CD4-positive, alpha-beta T cell treated with Interleukin-15 for 4 hours (primary cell): ENCODE data around the gene DENND1A.

Experiments used
- DNase-seq: peaks from one replicate; pipeline ENCODE4 v3.0.0-alpha.2; 2020; ENCODE audit warnings: low spot score

Gene DENND1A

GRCh38 chr9:123485216-123485615 is 444.7 kb downstream of the DENND1A start:
- DNase-seq = no peak

DNA sequence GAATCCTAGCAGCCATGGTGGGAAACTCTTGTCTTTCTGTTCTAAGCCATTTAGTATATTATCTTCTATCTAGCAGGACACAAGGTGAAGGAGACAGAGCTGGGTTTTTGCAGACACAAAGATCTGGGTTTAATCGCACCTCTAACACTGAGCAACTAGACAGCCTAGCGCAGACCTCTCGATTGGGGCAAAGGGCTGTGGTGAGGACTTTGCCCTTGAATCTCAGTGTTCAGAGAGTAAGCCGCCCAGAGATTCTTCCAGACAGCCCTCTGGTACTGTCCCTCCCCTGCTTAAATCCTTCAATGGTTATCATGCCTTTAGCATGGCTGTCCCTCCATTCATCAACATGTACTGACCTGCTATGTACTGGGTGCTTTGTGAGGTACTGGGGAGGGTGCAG is 445.8 kb downstream of the DENND1A start:
- no peak for DNase-seq

- DNase-seq = no peak
Observed at GRCh38 chr9:123483191-123483803, 446.6 kb downstream of the DENND1A start.

DNA sequence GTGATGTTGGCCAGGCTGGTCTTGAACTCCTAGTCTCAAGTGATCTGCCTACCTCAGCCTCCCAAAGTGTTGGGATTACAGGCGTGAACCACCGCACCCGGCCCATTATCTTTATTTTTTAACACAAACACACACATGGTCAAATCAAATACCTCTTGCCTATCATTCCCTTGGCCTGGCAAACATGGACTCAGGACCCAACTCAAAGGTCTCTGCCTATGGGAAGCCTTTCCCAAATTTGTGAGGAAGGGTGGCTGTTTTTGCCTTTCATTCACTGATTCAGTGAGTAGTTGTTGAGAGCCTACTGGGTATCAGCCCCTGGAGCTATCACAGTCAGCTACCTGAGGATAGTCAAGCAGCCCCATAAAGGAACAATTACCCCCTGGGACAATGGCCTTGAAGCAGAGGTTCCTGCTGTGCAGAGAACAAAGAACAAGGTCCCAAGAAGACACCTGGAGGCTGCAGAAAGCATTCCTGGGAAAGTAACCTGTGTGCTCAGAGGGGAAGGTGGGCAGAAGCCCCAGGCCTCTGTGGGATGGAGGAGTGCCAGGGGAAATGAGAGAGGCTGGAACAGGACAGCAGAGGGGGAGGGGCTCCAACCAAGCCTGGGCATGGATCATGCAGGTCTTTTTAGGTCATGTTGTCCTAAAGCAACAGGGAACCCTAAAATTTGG is 447.5 kb downstream of the DENND1A start:
- no peak for DNase-seq

DNA sequence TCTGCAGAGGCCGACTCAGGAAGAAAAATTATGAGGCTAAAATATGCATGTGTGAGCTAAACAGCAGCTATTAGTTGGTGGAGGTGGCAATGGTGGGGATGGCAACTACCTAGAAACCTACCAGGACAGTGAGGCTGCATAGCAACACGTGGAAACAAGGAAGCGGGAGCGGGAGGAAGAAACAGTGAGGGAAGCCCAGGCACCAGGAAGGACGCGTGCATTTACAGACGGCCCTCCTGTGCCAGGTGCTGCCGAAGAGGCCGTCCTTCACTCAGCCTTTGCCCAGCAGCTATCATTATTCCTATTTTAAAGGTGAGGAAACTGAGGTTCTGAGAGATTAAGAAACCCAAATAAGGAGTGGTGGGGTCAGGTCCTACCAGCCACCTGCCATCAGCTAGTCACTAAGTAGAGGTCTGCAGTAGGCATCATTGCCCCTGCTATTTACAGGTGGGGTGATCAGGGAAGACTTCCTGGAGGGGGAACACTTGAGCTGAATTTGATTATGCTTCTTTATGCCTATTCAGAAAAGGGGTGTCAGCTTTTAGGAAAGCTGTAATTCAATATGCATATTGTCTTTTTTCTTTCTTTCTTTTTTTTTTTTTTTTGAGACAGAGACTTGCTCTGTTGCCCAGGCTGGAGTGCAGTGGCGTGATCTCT is 448.6 kb downstream of the DENND1A start:
- no peak for DNase-seq

GRCh38 chr9:123480791-123481190 is 449.1 kb downstream of the DENND1A start:
- no peak for DNase-seq

DNA sequence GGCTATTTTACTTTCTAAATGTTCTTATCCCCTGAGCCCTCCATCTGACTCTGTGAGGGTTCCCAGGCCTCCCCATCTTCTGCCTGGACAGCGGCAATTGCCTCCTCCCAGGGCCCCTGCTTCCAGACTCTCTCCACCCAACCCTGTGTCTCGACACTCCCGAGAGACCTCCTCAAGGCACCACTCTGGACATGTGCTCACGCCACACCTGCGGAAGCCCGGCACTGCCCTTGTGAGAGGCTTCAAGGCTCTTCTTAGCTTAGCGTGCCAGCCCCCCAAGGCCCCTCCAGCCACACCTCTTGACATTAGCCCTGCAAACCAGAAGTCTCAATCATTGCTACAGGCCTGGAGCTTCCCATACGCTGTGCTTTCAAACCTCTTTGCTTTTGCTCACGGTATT is 449.8 kb downstream of the DENND1A start:
- DNase-seq = no peak

GRCh38 chr9:123478967-123479602 is 450.8 kb downstream of the DENND1A start:
- DNase-seq = no peak

DNA sequence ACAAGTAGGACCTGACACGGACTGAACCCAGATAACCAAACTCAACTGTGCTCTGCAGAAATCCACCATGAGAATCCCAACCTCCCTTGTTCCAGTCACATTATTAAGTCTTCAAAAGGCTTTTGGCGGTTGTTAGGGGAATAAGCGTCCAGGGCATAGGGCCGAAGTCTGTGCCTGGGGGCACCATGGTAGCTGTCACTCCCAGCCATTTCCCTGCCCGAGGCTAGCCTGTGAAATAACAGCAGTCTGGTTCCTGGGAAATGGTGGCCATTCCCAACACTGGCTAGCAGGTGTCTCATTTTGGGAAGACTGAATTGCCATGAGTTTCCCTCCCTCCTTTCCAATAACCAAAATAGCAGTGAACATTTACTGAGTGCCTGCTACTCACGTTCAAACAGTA is 451.8 kb downstream of the DENND1A start:
- no peak for DNase-seq

DNA sequence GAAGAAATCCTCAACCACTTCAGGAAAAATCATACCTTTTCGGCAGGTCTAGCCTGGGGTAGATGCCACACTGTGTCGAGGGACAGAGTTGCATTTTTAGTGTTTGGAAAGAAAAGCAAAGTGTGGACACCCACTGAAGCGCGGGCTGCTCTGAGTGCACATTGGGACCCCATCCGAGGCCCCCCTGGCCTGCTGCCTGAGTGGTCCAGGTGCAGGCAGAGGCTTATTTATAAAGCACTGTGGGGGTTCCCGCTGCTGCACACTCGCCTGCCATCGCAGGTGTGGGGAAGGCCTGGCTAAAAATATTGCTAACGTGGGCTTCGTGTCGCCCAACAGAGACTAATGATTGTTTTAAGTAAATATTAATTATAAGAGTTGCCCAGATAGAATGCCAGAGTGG is 454.5 kb downstream of the DENND1A start:
- DNase-seq = no peak

DNA sequence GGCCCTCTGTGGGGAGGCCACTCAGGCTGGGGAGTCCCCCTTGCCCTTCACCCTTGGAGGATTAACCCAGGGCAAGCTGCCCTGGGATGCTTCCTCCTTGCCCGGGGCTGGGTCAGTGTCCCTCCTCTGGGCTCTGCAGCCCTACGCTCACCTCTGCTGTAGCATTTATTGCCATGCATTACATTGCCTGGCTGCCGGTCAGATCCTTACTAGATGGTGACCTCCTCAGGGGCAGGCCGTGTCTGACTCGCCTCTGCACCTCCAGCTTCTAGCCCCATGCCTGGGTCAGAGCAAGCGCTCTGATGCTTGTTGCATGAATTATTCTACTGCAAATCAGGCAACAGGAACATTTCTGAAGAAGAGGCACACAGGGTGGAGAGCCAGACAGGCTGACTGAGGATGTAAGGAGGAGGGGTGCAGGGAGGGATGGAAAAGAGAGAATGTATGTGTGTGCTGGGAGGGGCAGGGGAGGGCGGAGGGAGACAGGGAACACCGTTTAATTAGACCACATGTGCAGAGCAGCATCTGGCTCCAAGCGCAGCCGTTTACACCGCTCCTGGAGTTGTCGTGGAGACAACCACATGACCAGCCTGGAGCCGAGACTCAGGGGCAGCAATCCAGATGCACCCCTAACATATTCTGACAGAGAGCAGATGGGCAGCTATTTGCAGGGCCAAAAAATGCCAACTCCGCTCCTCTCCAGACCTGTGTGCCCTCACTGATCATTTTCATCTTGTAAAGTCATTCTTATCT is 456.9 kb downstream of the DENND1A start:
- DNase-seq = no peak

GRCh38 chr9:123471843-123472570 is 457.9 kb downstream of the DENND1A start:
- DNase-seq = no peak

DNA sequence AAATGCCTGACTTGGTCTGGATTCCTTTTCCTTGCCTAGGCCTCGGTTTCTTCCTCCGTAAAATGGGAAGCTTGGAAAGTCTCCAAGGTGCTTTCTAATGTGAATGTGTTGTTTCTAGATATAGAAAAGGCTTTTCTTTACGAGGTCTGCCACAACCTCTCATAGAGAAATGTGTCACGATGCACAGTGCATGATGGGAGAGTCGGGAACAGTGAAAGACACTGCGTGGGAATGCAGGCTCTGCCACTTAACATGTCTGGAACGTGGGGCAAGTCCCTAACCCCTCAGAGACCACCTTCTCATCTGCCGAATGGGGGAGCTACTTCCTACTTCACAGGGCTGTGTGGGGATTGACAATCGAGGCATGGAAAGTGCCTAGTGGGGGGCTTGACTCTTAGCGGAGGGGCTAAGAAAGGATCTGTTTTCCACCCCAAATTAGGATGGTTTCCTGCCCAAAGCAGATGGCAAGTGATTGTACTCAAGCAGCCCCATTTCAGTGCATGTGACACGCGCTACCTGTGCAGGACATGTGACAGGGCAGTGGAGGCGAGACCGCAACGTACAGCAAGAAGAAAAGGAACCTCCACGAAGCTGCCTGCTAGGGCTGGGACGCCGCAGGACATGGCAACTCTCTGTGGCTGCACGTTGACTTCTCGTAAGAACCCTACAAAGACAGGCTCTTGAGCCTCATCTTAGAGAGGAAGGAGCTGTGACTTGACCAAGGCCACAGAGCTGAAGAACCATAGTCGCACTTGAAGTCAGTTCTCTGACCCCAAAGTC is 458.7 kb downstream of the DENND1A start:
- no peak for DNase-seq

DNA sequence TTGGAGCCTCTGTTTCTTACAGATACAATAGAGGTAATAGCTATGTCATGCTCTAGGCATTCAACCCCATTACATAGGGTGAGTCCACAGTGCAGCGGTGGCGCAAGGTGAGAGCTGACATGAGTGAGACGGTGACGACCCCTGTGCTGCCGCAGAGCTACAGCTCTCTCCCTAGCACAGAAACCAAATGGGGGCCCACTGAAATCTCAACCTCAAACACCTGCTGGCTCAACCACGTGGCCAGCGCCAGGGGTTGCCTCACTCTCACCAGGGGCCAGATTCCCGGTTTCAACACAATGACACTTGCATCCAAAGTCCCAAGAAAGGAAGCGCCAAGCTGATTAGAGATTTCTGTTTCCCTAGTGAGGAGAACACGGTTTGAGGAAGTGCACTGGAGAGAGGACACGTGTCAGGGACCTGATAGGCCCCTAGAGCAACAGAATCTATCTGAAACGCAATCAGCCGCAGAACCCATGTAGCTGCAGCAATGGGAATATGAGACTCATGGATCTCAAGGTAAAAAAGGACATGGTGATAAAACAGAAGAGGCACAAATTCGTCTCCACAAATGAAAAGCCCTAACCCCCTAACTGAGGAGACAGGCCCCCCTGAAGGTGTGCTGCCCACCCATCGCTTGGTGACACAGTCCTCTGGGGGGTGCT is 459.7 kb downstream of the DENND1A start:
- DNase-seq = no peak

DNA sequence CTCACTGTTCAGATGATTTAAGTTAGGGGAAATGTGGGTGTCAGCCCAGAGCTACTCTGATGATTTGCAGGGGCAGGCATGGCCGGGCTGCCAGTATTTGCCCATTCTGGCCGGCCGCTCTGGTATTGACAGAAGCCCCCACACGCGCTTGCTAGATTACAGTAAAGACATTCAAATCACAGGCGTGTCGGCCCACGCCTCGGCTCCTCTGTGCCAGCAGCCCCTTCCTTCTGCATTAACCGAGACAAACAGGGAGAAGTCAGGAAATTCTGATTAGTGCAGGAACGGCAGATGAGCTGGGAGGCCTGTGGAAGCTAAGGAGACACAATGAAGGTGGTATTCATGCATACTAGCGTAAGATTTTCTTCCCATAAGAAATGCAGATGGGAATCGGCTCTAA is 460.6 kb downstream of the DENND1A start:
- DNase-seq = no peak

GRCh38 chr9:123468541-123468940 is 461.4 kb downstream of the DENND1A start:
- DNase-seq = no peak

- DNase-seq = no peak
Observed at GRCh38 chr9:123465304-123465703, 464.6 kb downstream of the DENND1A start.

- no peak for DNase-seq
Observed at GRCh38 chr9:123460091-123460490, 469.8 kb downstream of the DENND1A start.

GRCh38 chr9:123457583-123457982 is 472.3 kb downstream of the DENND1A start:
- DNase-seq = no peak

- no peak for DNase-seq
Observed at GRCh38 chr9:123456011-123456410, 473.9 kb downstream of the DENND1A start.
